Tibial nerve (tissue), 4 donors: Measurements from ENCODE around the gene APOH. TPM values are rescaled to one million over a fixed set of nuclear protein-coding genes. Genes with fewer than 3 reads are reported as not detected.

Experiments
- DNase-seq, 2 donors: peaks; one replicate each; pipeline ENCODE4 v3.0.0-alpha.2; 2019; ENCODE audit warnings: low spot score in 2 of 2
- H3K27ac ChIP-seq, 4 donors: fragments of 200-600 bp; sonication (generic) in 3 of 4; one replicate each; pipeline ENCODE4 v1.5.1; 2017 to 2019; ENCODE audit warnings: mild to moderate bottlenecking in 1 of 4
- H3K27me3 ChIP-seq, 2 donors: fragments of 200-600 bp; sonication (generic) in 1 of 2; one replicate each; pipeline versions ENCODE4 v1.5.1 to v1.6.0; 2017 to 2019
- H3K36me3 ChIP-seq, 3 donors: fragments of 200-600 bp; sonication (generic); one replicate each; pipeline ENCODE4 v1.5.1; 2018 to 2019
- H3K4me1 ChIP-seq, 4 donors: fragments of 200-600 bp; sonication (generic) in 3 of 4; one replicate each; pipeline ENCODE4 v1.5.1; 2017 to 2019
- H3K4me3 ChIP-seq, 4 donors: fragments of 200-600 bp; sonication (generic) in 3 of 4; one replicate each; pipeline ENCODE4 v1.5.1; 2017 to 2019; ENCODE audit warnings: mild to moderate bottlenecking in 1 of 4, moderate library complexity in 1 of 4
- H3K9me3 ChIP-seq, 4 donors: fragments of 200-600 bp; sonication (generic) in 3 of 4; one replicate each; pipeline ENCODE4 v1.5.1; 2017 to 2019
- CTCF ChIP-seq, 5 experiments: fragments of 200-600 bp in 3 of 5; fragments of 450-650 bp in 2 of 5; sonication (generic) in 3 of 5; IDR thresholded peaks; one replicate each; pipeline ENCODE4 v1.5.1; 2016 to 2019; ENCODE audit warnings: antibody characterized with exemption in 5 of 5, mild to moderate bottlenecking in 3 of 5, moderate library complexity in 2 of 5
- EP300 ChIP-seq, 2 donors: sonication (generic); formaldehyde crosslinking; IDR thresholded peaks; one replicate each; pipeline ENCODE4 v1.6.1; 2017; ENCODE audit warnings: antibody characterized with exemption in 2 of 2, mild to moderate bottlenecking in 1 of 2
- POLR2A ChIP-seq, 2 donors: fragments of 450-650 bp; IDR thresholded peaks; one replicate each; pipeline ENCODE4 v1.6.1; 2017; ENCODE audit warnings: antibody characterized with exemption in 2 of 2, mild to moderate bottlenecking in 2 of 2, moderate library complexity in 2 of 2
- WGBS, 2 donors: methylation state at CpG; one replicate each; pipeline ENCODE4 v1.1.5; 2018; 5-methylcytosine and 5-hydroxymethylcytosine counted together
- total RNA-seq, 4 donors: library from RNA; depleted of rRNA; stranded (reverse); fragments of >200 nt; gene quantifications; one replicate each; pipeline ENCODE4 v1.1.0, GENCODE V29; 2016

APOH gene
- total RNA-seq, 4 donors from 2014 or later: not detected

- Histone ChIP-seq H3K27me3 (no peaks in the 10 kb centered on the region), H3K9me3 (no peaks in the 10 kb centered on the region), H3K36me3 (peaks cover 0 to 23% (median 8%) of the 10 kb centered on the region in 3 donors), H3K4me1 (peaks cover 0 to 16% (median 8%) of the 10 kb centered on the region in 4 donors), H3K4me3 (no peak overlapping the region), H3K27ac (no peak overlapping the region)
- no peak for DNase-seq
- TF ChIP-seq POLR2A (IDR thresholded peaks at IDR 0.05): no peak
- TF ChIP-seq EP300 (IDR thresholded peaks at IDR 0.05): no peak
- no peak for TF ChIP-seq CTCF (IDR thresholded peaks at IDR 0.05)
- WGBS, 2 donors: 97 to 98% methylated on average over 4 of the region's 4 CpGs
Measured at GRCh38 chr17:66185862-66186261, 43.4 kb downstream of the APOH start.

- DNase-seq: no peak
- Histone ChIP-seq H3K4me3 (no peak overlapping the region), H3K4me1 (peaks cover 0 to 2% (median under 1%) of the 10 kb centered on the region in 4 donors), H3K36me3 (peaks cover 0 to 38% (median 8%) of the 10 kb centered on the region in 3 donors), H3K9me3 (no peaks in the 10 kb centered on the region), H3K27me3 (no peaks in the 10 kb centered on the region), H3K27ac (no peak overlapping the region)
- WGBS, 2 donors: 96% methylated on average over 1 of the region's 1 CpG
- TF ChIP-seq POLR2A (IDR thresholded peaks at IDR 0.05) (no peak), CTCF (IDR thresholded peaks at IDR 0.05) (no peak), EP300 (IDR thresholded peaks at IDR 0.05) (no peak)
Measured at GRCh38 chr17:66184392-66184791, 44.8 kb downstream of the APOH start.

GRCh38 chr17:66183529-66183928 is 45.7 kb downstream of the APOH start:
- Histone ChIP-seq H3K4me3 (no peak overlapping the region), H3K9me3 (no peaks in the 10 kb centered on the region), H3K27me3 (no peaks in the 10 kb centered on the region), H3K27ac (no peak overlapping the region), H3K4me1 (no peaks in the 10 kb centered on the region), H3K36me3 (peaks cover 0 to 47% (median 8%) of the 10 kb centered on the region in 3 donors)
- TF ChIP-seq EP300 (IDR thresholded peaks at IDR 0.05) (no peak), POLR2A (IDR thresholded peaks at IDR 0.05) (no peak), CTCF (IDR thresholded peaks at IDR 0.05) (no peak)
- DNase-seq: no peak

- no peaks in the 10 kb centered on the region for H3K27me3 ChIP-seq
- no peak for DNase-seq
- WGBS, 2 donors: 97 to 99% methylated on average over 4 of the region's 4 CpGs
- no peak overlapping the region for H3K4me3 ChIP-seq
- H3K27ac ChIP-seq: no peak overlapping the region
- TF ChIP-seq EP300 (IDR thresholded peaks at IDR 0.05) (no peak), POLR2A (IDR thresholded peaks at IDR 0.05) (no peak), CTCF (IDR thresholded peaks at IDR 0.05) (no peak)
- H3K4me1 ChIP-seq: no peaks in the 10 kb centered on the region
- peaks cover 0 to 67% (median 8%) of the 10 kb centered on the region in 3 donors for H3K36me3 ChIP-seq
- no peaks in the 10 kb centered on the region for H3K9me3 ChIP-seq
Measured at GRCh38 chr17:66178642-66179041, 50.6 kb downstream of the APOH start.

GRCh38 chr17:66177048-66177447 is 52.2 kb downstream of the APOH start:
- H3K27ac ChIP-seq: no peak overlapping the region
- H3K36me3 ChIP-seq: peaks cover 0 to 55% (median under 1%) of the 10 kb centered on the region in 3 donors
- no peak for DNase-seq
- TF ChIP-seq CTCF (IDR thresholded peaks at IDR 0.05) (no peak), POLR2A (IDR thresholded peaks at IDR 0.05) (no peak), EP300 (IDR thresholded peaks at IDR 0.05) (no peak)
- H3K27me3 ChIP-seq: no peaks in the 10 kb centered on the region
- H3K9me3 ChIP-seq: no peaks in the 10 kb centered on the region
- no peak overlapping the region for H3K4me3 ChIP-seq
- H3K4me1 ChIP-seq: no peaks in the 10 kb centered on the region
